Measurements from ENCODE around the gene CCKAR. TPM values are rescaled to one million over a fixed set of nuclear protein-coding genes. Genes with fewer than 3 reads are reported as not detected.

Gene CCKAR
- total and polyA plus RNA-seq, 5 donors = 0.29 TPM; not detected in 4

- H3K27me3 ChIP-seq (ENCODE audit: control insufficient read depth, insufficient read depth) = no peaks in the 10 kb centered on the region
- intact Hi-C loops (cut with DNase I) = no loop called here
- 83% methylated on average over 5 of the region's 5 CpGs for WGBS
- H3K4me1 ChIP-seq (ENCODE audit: control insufficient read depth, insufficient read depth, low read length) = no peaks in the 10 kb centered on the region
- DNase-seq (no peak), ATAC-seq (no peak)
- no peak overlapping the region for H3K27ac ChIP-seq (ENCODE audit: low read length)
- H3K9me3 ChIP-seq (ENCODE audit: control insufficient read depth, low read length) = no peaks in the 10 kb centered on the region
- no peak overlapping the region for H3K4me3 ChIP-seq (ENCODE audit: low read length)
Observed at GRCh38 chr4:26432419-26432818, 57.9 kb downstream of the CCKAR start.

GRCh38 chr4:26431461-26432180 is 58.7 kb downstream of the CCKAR start:
- 64% methylated on average over 2 of the region's 2 CpGs for WGBS
- intact Hi-C loops (cut with DNase I) = no loop called here
- DNase-seq (no peak), ATAC-seq (no peak)
- Histone ChIP-seq H3K27me3 (ENCODE audit: control insufficient read depth, insufficient read depth) (no peaks in the 10 kb centered on the region), H3K27ac (ENCODE audit: low read length) (no peak overlapping the region), H3K4me3 (ENCODE audit: low read length) (no peak overlapping the region), H3K9me3 (ENCODE audit: control insufficient read depth, low read length) (no peaks in the 10 kb centered on the region), H3K4me1 (ENCODE audit: control insufficient read depth, insufficient read depth, low read length) (peaks cover 2% of the 10 kb centered on the region)

Other genes starting within 250 kb of the CCKAR start
- gene RBPJ, start 169.5 kb downstream of the CCKAR start, total RNA-seq = 10 to 100 TPM; 42.1 to 45.9 (median 44.2) TPM
- gene RBPJ, start 169.5 kb downstream of the CCKAR start, polyA plus RNA-seq = 22.2 TPM
- gene TBC1D19, start 93.6 kb upstream of the CCKAR start, total RNA-seq = 10 to 100 TPM; 11.2 to 13.3 (median 12.8) TPM
- 5.5 TPM for gene TBC1D19, start 93.6 kb upstream of the CCKAR start, polyA plus RNA-seq

Data from right cardiac atrium (tissue), 5 donors.